Kidney (tissue), 14 donors: ENCODE results near the gene SUPT5H. TPM values are rescaled to one million over a fixed set of nuclear protein-coding genes. Genes with fewer than 3 reads are reported as not detected.

ENCODE experiments used
- DNase-seq, 5 donors: peaks; one replicate each; pipeline ENCODE4 v3.0.0-alpha.2; 2013 to 2020
- FAIRE-seq: peaks from 2 replicates; lab custom pipeline; 2012; peaks lifted over from hg19 to GRCh38; lab: Jason Lieb, UNC
- H3K27ac ChIP-seq, 2 donors: one replicate each; pipeline ENCODE4 v1.7.0; 2013; ENCODE audit warnings: low read depth in 2 of 2, low read length in 2 of 2, inconsistent platforms in 1 of 2
- H3K27me3 ChIP-seq: one replicate; pipeline ENCODE4 v1.7.1; 2013; ENCODE audit warnings: low read length, inconsistent platforms; ENCODE audit not compliant: control insufficient read depth, insufficient read depth
- H3K36me3 ChIP-seq, 3 donors: one replicate each; pipeline versions ENCODE4 v1.7.0 to v1.7.1; 2013; ENCODE audit warnings: low read length in 3 of 3, control low read depth in 1 of 3, inconsistent platforms in 1 of 3; ENCODE audit not compliant: insufficient read depth in 3 of 3, control insufficient read depth in 2 of 3
- H3K4me1 ChIP-seq, 3 donors: one replicate each; pipeline versions ENCODE4 v1.7.0 to v1.7.1; 2013; ENCODE audit warnings: low read length in 3 of 3, inconsistent platforms in 1 of 3, low read depth in 1 of 3; ENCODE audit not compliant: control insufficient read depth in 2 of 3, insufficient read depth in 2 of 3
- H3K4me3 ChIP-seq, 3 donors: one replicate each; pipeline versions ENCODE4 v1.7.0 to v1.8.1; 2013; ENCODE audit warnings: low read length in 3 of 3, control low read depth in 1 of 3, inconsistent platforms in 1 of 3
- H3K9ac ChIP-seq, 3 donors: one replicate each; pipeline versions ENCODE4 v1.7.0 to v1.7.1; 2013; ENCODE audit warnings: low read length in 3 of 3, control low read depth in 1 of 3, inconsistent platforms in 1 of 3
- H3K9me3 ChIP-seq, 3 donors: one replicate each; pipeline versions ENCODE4 v1.7.0 to v1.7.1; 2013; ENCODE audit warnings: low read length in 3 of 3, control low read depth in 1 of 3, inconsistent platforms in 1 of 3; ENCODE audit not compliant: control insufficient read depth in 2 of 3, insufficient read depth in 1 of 3
- intact Hi-C: fragments of 100-400 bp; cut with DNase I; formaldehyde crosslinking; loops from one replicate; pipeline ENCODE4 v1.11.1; 2022
- polyA plus RNA-seq: library from polyadenylated mRNA; stranded (reverse); fragments of 350-450 nt; fragmentation: Illumina TruSeq; extraction: RNeasy Lipid Tissue Mini Kit (QIAGEN cat#74804); gene quantifications from one replicate; pipeline ENCODE4 v1.2.3, GENCODE V29; 2014; ENCODE audit warnings: low read depth, low replicate concordance; ENCODE audit not compliant: insufficient read depth
- total RNA-seq: library from RNA; stranded (reverse); fragmentation: NEBNext Ultra II Directional; extraction: Animal tissue kit (Norgen Biotek cat#: 25700); gene quantifications from one replicate; pipeline ENCODE4 v1.2.1, GENCODE V29; 2021
- TF ChIP-seq, protein P1 (sequence below): IDR thresholded peaks from 3 replicates; pipeline ENCODE4 v1.5.1; 2012; ENCODE audit warnings: mild to moderate bottlenecking, moderate library complexity, borderline replicate concordance; ENCODE audit not compliant: insufficient read depth; ENCODE audit errors: extremely low read depth
- donor health status: control.
- donor health status: control.
- donor health status: control.
- donor health status: control.
- donor health status: control.
- donor health status: DM: yes; HTN: yes; CAD: no.
- donor health status: Normal renal cell carcinoma (clear cell type).

SUPT5H gene
- total and polyA plus RNA-seq, 2 donors from 2014 or later = 106 to 123 TPM

DNA sequence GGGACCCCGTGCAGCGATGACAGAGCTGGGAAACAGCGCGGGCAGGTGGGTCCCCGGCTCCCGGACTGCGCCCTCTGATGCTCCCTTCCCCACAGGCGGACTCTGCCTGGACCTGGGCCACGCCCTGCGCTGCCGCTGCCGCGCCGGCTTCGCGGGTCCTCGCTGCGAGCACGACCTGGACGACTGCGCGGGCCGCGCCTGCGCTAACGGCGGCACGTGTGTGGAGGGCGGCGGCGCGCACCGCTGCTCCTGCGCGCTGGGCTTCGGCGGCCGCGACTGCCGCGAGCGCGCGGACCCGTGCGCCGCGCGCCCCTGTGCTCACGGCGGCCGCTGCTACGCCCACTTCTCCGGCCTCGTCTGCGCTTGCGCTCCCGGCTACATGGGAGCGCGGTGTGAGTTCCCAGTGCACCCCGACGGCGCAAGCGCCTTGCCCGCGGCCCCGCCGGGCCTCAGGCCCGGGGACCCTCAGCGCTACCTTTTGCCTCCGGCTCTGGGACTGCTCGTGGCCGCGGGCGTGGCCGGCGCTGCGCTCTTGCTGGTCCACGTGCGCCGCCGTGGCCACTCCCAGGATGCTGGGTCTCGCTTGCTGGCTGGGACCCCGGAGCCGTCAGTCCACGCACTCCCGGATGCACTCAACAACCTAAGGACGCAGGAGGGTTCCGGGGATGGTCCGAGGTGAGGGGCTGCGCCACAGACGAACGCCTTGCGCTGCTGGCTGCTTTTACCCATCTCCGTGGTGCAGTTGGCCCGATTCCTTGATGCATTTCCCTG, 61.7 kb downstream of the SUPT5H start:
- no peaks in the 10 kb centered on the region for H3K27me3 ChIP-seq
- peaks cover 0 to 4% (median 0%) of the 10 kb centered on the region in 3 donors for H3K4me1 ChIP-seq
- no peak overlapping the region for H3K9ac ChIP-seq
- FAIRE-seq = no peak
- no peak overlapping the region for H3K27ac ChIP-seq
- H3K4me3 ChIP-seq = peak overlapping the region in 1 of 3 donors; percentile 41
- H3K36me3 ChIP-seq = no peaks in the 10 kb centered on the region
- intact Hi-C loops = no loop called here
- TF ChIP-seq, protein P1, sequence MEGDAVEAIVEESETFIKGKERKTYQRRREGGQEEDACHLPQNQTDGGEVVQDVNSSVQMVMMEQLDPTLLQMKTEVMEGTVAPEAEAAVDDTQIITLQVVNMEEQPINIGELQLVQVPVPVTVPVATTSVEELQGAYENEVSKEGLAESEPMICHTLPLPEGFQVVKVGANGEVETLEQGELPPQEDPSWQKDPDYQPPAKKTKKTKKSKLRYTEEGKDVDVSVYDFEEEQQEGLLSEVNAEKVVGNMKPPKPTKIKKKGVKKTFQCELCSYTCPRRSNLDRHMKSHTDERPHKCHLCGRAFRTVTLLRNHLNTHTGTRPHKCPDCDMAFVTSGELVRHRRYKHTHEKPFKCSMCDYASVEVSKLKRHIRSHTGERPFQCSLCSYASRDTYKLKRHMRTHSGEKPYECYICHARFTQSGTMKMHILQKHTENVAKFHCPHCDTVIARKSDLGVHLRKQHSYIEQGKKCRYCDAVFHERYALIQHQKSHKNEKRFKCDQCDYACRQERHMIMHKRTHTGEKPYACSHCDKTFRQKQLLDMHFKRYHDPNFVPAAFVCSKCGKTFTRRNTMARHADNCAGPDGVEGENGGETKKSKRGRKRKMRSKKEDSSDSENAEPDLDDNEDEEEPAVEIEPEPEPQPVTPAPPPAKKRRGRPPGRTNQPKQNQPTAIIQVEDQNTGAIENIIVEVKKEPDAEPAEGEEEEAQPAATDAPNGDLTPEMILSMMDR = no peak
- H3K9me3 ChIP-seq = no peaks in the 10 kb centered on the region
- DNase-seq = peak in 4 of 5 donors; percentile 78 to 88 (median 84)

DNA sequence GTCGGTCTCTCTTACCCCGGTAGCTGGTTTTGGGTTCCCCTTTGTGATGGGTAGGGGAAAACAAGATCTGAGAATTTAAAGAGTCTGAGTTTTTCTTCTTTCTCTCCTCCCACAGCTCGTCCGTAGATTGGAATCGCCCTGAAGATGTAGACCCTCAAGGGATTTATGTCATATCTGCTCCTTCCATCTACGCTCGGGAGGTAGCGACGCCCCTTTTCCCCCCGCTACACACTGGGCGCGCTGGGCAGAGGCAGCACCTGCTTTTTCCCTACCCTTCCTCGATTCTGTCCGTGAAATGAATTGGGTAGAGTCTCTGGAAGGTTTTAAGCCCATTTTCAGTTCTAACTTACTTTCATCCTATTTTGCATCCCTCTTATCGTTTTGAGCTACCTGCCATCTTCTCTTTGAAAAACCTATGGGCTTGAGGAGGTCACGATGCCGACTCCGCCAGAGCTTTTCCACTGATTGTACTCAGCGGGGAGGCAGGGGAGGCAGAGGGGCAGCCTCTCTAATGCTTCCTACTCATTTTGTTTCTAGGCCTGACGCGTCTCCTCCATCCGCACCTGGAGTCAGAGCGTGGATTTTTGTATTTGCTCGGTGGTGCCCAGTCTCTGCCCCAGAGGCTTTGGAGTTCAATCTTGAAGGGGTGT, 62.5 kb downstream of the SUPT5H start:
- Histone ChIP-seq H3K4me3 (peak overlapping the region in 1 of 3 donors; percentile 41), H3K4me1 (peaks cover 0 to 2% (median 0%) of the 10 kb centered on the region in 3 donors), H3K27me3 (no peaks in the 10 kb centered on the region), H3K27ac (no peak overlapping the region), H3K36me3 (no peaks in the 10 kb centered on the region), H3K9ac (no peak overlapping the region), H3K9me3 (no peaks in the 10 kb centered on the region)
- intact Hi-C loops = no loop called here
- DNase-seq (no peak), FAIRE-seq (no peak)
- TF ChIP-seq, protein P1 = no peak

DNA sequence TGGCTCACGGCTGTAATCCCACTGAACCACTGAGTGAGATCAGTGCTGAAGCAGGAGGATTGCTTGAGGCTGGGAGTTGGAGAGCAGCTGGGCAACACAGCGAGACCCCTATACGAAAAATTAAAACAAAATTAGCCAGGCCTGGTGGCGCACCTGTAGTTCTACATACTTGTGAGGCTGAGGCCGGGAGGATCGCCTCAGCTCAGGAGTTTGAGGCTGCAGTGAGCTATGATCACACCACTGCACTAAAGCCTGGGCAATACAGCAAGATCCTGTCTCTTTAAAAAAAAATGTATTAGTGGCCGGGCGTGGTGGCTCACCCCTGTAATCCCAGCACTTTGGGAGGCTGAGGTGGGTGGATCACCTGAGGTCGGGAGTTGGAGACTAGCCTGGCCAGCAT, 63.2 kb downstream of the SUPT5H start:
- H3K9ac ChIP-seq = no peak overlapping the region
- intact Hi-C loops = no loop called here
- FAIRE-seq (no peak), DNase-seq (no peak)
- no peaks in the 10 kb centered on the region for H3K36me3 ChIP-seq
- H3K4me3 ChIP-seq = no peak overlapping the region
- no peaks in the 10 kb centered on the region for H3K9me3 ChIP-seq
- no peak overlapping the region for H3K27ac ChIP-seq
- TF ChIP-seq, protein P1 = no peak
- no peaks in the 10 kb centered on the region for H3K27me3 ChIP-seq
- H3K4me1 ChIP-seq = peaks cover 0 to 2% (median 0%) of the 10 kb centered on the region in 3 donors
